SJSA1 (cell line): ENCODE data around the gene GRB2. TPM values are rescaled to one million over a fixed set of nuclear protein-coding genes. Genes with fewer than 3 reads are reported as not detected.
A peak's percentile ranks its signal among the peaks of the same experiment; 100 is the strongest.

Experiments used
- DNase-seq, 2 experiments: peaks; one replicate each; pipeline ENCODE4 v3.0.0-alpha.2; 2015 to 2020; ENCODE audit warnings: low spot score in 2 of 2, low read depth in 1 of 2
- H3K27ac ChIP-seq: fragments of 250-450 bp; sonication (Bioruptor Pico); 2 replicates; pipeline ENCODE4 v1.5.1; 2020; ENCODE audit warnings: mild to moderate bottlenecking, moderate library complexity
- H3K27me3 ChIP-seq: fragments of 250-450 bp; sonication (Bioruptor Pico); replicated peaks from 2 replicates; pipeline ENCODE4 v1.5.1; 2020; ENCODE audit warnings: mild to moderate bottlenecking, moderate library complexity
- H3K36me3 ChIP-seq: fragments of 250-450 bp; sonication (Bioruptor Pico); 2 replicates; pipeline ENCODE4 v1.5.1; 2020; ENCODE audit warnings: mild to moderate bottlenecking
- H3K4me1 ChIP-seq: fragments of 250-450 bp; sonication (Bioruptor Pico); replicated peaks from 2 replicates; pipeline ENCODE4 v1.6.1; 2021; ENCODE audit warnings: mild to moderate bottlenecking
- H3K4me3 ChIP-seq: fragments of 250-450 bp; sonication (Bioruptor Pico); 2 replicates; pipeline ENCODE4 v1.5.1; 2020; ENCODE audit warnings: mild to moderate bottlenecking
- H3K9me3 ChIP-seq: fragments of 250-450 bp; sonication (Bioruptor Pico); replicated peaks from 2 replicates; pipeline ENCODE4 v1.5.1; 2020; ENCODE audit warnings: mild to moderate bottlenecking
- total RNA-seq: library from RNA; depleted of rRNA; stranded (reverse); fragments of >200 nt; shearing (Covaris generic); gene quantifications from 2 replicates; pipeline ENCODE4 v1.2.3, GENCODE V29; 2014

The GRB2 gene
- total RNA-seq, 1 experiment from 2014 or later = 200 TPM

DNA sequence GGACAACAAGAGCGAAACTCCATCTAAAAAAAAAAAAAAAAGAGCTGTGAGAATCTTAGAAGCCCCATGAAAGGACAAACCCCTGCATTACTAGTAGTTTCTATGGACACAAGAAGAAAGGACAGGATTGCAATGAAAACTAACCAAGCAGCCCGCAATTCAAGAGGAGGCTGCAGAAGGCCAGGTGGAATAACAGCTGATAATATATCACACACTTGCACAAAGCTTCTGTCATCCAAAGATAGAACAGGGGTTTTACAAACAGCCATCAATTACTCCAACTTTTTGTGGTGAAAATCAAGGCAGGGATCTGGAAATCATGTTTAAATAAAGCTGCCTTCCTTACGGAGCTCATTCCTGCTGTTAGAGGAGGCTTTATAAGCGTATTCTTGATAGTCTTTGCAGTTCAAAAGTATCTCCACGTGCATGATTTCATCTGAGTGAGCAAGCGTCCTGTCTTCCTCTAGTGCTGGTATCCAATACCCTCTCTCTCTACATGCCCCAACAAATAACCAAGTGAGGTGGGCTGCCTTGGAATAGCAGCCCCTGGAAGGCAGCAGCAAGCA, 27.8 kb upstream of the GRB2 start:
- H3K27me3 ChIP-seq = no peaks in the 10 kb centered on the region
- peaks cover 61% of the 10 kb centered on the region for H3K4me1 ChIP-seq
- H3K4me3 ChIP-seq = no peak overlapping the region
- H3K9me3 ChIP-seq = no peaks in the 10 kb centered on the region
- H3K36me3 ChIP-seq = no peaks in the 10 kb centered on the region
- no peak overlapping the region for H3K27ac ChIP-seq
- no peak for DNase-seq

DNA sequence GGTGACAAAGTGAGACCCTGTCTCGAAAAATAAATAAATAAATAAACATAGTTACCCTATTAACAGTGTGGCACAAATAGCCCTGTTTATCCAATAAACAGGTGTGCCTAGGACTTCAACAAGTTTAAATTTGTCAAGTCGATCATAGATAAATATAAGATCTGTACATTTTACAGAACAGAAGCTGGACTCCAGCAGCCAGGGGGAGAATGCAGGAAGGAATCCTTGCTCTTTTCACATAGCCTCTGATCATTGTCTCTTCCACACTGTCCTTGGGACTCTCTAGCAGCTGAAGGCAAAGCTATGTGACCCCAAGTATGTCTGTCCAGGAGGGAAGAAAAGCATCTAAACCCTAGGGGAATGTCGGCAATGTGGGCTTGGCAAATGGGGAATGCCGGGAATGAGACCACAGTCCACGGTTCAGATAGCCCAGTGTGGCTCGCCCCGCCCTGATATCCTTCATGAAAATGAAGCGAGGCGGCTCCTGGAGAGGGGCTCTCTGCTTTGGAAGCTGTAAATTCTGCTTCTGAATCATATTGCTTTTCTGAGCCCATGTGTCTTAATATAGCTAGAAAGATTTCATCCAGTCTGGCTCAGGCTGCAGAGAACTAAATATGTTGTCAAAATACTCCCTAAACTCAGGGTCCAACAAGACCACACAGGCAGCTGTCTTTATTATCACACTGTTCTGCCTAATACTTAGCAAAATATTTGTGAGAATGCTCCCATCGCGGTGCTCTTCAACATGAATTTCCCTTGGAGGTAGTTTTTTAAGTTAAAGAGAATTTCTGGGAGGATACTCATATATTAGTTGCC, 24.9 kb upstream of the GRB2 start:
- Histone ChIP-seq H3K9me3 (no peaks in the 10 kb centered on the region), H3K27ac (peak overlapping the region; percentile 84), H3K4me3 (no peak overlapping the region), H3K27me3 (no peaks in the 10 kb centered on the region), H3K36me3 (no peaks in the 10 kb centered on the region), H3K4me1 (peaks cover 71% of the 10 kb centered on the region)
- peak; percentile 97 to 98 for DNase-seq

DNA sequence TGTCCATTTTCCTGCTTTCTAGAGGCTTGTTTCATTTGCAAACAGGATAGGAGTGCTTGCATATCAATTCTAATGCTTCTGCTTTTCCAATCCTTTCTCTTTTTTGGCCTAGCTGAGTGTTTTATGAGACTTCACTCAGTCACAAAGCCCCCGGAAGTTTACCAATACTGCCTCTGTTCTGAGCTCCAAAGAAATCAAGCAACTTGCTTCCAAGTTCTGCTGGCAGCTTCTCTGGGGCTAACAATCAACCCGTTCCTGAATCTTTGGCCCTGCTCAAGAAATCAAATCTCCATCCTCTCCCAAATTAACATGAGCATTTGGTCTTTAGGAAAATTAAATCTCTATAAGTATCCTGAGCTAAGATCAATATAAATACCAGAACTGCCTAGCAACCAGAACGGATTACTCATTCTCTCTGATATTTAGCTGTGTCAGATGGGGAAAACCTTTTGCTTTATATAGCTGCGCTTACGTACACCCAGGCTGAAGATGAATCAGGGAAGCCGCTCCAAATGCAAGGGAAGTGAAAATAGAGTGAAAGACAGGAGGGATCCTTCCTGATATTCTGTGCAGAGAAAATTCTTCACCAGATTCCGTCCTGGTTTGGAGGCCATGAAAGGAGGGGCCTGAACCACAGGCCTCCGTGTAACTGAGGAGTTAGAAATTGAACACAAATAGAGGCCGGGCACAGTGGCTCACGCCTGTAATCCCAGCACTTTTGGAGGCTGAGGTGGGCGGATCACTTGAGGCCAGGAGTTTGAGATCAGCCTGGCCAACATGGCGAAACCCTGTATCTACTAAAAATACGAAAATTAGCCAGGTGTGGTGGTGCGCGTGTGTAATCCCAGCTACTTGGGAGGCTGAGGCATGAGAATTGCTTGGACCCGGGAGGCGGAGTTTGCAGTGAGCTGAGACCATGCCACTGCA, 23.3 kb upstream of the GRB2 start:
- Histone ChIP-seq H3K4me3 (no peak overlapping the region), H3K9me3 (no peaks in the 10 kb centered on the region), H3K27me3 (no peaks in the 10 kb centered on the region), H3K4me1 (peaks cover 56% of the 10 kb centered on the region), H3K27ac (peak overlapping the region; percentile 84), H3K36me3 (no peaks in the 10 kb centered on the region)
- DNase-seq = peak; percentile 69 to 82

DNA sequence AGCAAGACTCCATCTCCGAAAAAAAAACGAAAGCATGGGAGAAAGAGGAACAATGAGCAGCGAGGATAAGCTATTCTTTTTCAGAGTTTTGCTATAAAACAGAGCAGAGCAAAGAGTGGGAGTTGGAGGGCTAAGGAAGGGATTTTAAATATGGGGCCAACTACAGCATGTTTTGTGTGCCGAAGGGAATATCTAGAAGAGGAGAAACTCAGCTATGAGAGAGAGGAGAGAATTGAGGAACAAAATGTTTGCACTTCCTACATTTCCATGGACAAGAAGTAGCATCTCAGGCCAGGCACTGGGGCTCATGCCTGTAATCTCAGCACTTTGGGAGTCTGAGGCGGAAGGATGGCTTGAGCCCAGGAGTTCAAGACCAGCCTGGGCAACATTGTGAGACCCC, 13.1 kb upstream of the GRB2 start:
- no peaks in the 10 kb centered on the region for H3K9me3 ChIP-seq
- H3K27ac ChIP-seq = no peak overlapping the region
- no peaks in the 10 kb centered on the region for H3K36me3 ChIP-seq
- H3K4me3 ChIP-seq = no peak overlapping the region
- no peaks in the 10 kb centered on the region for H3K4me1 ChIP-seq
- H3K27me3 ChIP-seq = peaks cover 3% of the 10 kb centered on the region; the same call in 1 of the 2 replicates
- no peak for DNase-seq

DNA sequence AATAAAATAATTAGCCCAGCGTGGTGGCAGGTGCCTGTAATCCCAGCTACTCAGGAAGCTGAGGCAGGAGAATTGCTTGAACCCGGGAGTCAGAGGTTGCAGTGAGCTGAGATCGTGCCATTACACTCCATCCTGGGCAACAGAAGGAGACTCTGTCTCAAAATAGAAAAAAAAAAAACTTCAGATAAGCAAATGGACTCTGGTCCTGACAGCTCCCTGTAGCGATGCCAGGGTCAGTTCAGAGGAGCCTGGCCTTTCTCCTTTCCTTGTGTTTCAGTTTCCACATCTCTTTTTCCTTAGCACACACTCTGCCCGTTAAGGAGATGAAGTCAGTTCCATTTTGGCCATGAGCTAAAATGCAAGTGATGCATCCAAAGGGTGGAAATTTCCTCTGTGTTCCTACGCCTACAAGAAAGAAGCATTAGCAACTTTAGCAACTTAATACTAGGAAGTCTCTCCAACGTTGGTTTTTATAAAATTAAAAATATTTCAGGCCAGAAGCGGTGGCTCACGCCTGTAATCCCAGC, 11.6 kb upstream of the GRB2 start:
- Histone ChIP-seq H3K36me3 (no peaks in the 10 kb centered on the region), H3K27ac (no peak overlapping the region), H3K27me3 (peaks cover 3% of the 10 kb centered on the region; the same call in 1 of the 2 replicates), H3K4me1 (no peaks in the 10 kb centered on the region), H3K4me3 (no peak overlapping the region), H3K9me3 (no peaks in the 10 kb centered on the region)
- no peak for DNase-seq

DNA sequence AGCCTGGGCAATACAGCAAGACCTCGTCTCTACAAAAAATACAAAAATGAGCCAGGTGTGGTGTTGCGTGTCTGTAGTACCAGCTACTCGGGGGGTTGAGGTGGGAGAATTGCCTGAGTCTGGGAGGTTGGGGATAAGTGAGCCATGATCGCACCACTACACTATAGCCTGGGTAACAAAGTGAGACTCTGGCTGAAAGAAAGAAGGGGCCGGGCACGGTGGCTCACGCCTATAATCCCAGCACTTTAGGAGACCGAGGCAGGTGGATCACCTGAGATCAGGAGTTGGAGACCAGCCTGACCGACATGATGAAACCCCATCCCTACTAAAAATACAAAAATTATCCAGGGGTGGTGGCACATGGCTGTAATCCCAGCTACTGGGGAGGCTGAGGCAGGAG, 10.5 kb upstream of the GRB2 start:
- Histone ChIP-seq H3K4me1 (no peaks in the 10 kb centered on the region), H3K36me3 (no peaks in the 10 kb centered on the region), H3K27ac (no peak overlapping the region), H3K9me3 (no peaks in the 10 kb centered on the region), H3K4me3 (no peak overlapping the region), H3K27me3 (peaks cover 3% of the 10 kb centered on the region; the same call in 1 of the 2 replicates)
- no peak for DNase-seq

DNA sequence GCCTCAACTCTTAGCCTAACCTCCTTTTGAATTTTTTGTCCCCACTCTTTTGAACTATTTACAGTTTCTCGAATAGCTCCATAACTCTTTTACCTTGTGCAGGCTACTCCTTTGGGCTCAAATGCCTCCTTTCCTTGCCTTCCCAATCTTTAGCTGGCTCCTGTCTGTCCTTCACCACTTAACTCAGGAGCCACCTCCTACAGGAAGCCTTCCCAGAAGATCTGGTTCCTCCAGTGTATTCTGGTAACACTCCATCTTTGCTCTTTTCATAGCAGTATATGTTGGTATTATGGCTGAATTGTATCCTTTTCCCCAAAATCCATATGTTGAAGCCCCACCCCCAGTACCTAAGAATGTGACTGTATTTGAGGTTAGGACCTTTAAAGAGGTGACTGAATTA, 9.0 kb upstream of the GRB2 start:
- H3K4me1 ChIP-seq = no peaks in the 10 kb centered on the region
- no peak overlapping the region for H3K27ac ChIP-seq
- DNase-seq = no peak
- no peaks in the 10 kb centered on the region for H3K36me3 ChIP-seq
- peaks cover 3% of the 10 kb centered on the region; the same call in 1 of the 2 replicates for H3K27me3 ChIP-seq
- no peaks in the 10 kb centered on the region for H3K9me3 ChIP-seq
- no peak overlapping the region for H3K4me3 ChIP-seq

DNA sequence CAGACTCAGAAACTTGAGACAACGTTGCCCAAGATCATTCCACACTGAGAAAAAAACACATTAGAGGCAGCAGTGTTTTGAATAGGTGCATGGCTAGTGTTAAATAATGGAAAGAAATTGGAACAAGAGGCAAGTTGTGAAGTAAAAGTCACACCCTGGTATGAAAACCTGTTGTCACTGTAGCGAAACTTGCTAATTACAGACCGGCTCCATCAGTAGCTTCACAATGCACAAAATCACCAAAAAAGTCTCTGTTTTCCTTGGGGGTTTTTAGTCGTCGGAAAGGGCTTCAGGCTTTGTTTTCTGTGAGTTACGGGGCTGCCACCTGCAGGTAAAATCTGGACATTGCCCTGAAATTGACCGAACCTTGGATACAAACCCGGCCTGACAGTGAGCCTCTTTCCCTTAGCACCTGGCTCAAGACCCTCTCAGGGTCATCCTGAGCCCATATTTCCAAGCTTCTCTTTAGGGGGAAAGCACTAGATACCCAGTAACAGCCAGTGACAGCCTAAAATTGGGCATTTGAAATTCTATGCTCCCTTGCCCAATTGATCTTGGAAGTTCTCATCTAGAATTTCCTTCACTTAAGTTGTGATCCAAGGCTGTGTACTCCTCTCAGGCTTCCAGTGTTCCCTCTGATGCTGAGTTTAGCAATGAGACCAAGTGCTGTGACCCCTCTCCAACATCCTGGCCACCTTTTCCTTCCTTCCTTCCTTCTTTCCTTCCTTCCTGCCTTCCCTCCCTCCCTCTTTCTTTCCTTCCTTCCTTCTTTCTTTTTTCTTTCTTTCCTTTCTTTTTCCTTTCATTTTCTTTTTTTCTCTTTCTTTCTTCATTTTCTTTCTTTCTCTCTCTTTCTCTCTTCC, 7.2 kb upstream of the GRB2 start:
- H3K36me3 ChIP-seq = no peaks in the 10 kb centered on the region
- peak; percentile 67 for DNase-seq
- H3K4me1 ChIP-seq = no peaks in the 10 kb centered on the region
- H3K27ac ChIP-seq = no peak overlapping the region
- H3K4me3 ChIP-seq = no peak overlapping the region
- peaks cover 5% of the 10 kb centered on the region for H3K27me3 ChIP-seq
- H3K9me3 ChIP-seq = no peaks in the 10 kb centered on the region

DNA sequence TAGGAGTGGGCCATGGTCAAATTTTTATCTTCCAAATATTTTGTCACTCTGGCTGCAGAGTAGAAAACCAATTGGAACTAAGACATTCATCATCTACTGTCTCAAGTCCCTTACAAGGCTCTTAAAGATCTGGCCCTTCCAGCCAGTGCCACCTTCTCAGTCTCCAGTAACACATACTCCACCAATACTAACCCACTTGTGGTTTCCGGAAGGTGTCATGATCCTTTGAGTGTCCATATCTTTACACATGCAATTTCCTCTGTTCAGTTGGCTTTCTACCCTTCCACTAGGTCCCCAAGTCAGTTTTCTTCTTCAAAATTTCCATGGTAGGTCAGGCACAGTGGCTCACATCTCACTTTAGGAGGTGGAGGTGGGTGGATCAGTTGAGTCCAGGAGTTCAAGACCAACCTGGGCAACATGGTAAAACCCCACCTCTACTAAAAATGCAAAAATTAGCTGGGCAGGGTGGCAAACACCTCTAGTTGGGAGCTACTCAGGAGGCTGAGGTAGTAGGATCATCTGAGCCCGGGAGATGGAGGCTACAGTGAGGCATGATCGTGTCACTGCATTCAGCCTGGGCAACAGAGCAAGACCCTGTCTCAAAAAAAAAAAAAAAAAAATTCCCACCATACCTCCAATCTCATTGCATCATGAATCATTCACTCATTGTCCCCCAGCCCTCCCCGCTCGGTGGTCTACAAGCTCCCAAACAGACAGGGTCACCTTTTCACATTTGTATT, 6.0 kb upstream of the GRB2 start:
- Histone ChIP-seq H3K27me3 (peaks cover 3% of the 10 kb centered on the region), H3K4me1 (peaks cover 3% of the 10 kb centered on the region), H3K9me3 (no peaks in the 10 kb centered on the region), H3K4me3 (no peak overlapping the region), H3K27ac (no peak overlapping the region), H3K36me3 (no peaks in the 10 kb centered on the region)
- no peak for DNase-seq

DNA sequence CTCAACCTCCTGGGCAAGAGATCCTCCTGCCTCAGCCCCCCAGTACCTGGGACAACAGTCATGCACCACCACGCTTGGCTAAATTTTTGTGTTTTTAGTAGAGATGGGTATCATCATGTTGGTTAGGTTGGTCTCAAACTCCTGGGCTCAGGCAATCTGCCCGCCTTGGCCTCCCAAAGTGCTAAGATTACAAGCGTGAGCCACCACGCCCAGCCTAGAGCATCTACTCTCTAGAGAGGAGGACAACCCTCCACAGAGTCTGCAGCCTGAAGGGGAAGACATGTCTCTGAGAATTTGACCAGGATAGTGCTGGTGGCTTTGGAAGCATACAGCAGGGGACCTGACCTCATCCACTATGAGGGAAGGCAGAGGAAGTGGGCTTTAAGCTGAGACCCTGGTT, 4.7 kb upstream of the GRB2 start:
- peaks cover 3% of the 10 kb centered on the region for H3K36me3 ChIP-seq
- no peak for DNase-seq
- no peaks in the 10 kb centered on the region for H3K9me3 ChIP-seq
- H3K4me3 ChIP-seq = no peak overlapping the region
- H3K27me3 ChIP-seq = peaks cover 3% of the 10 kb centered on the region
- H3K27ac ChIP-seq = no peak overlapping the region
- peaks cover 11% of the 10 kb centered on the region for H3K4me1 ChIP-seq

DNA sequence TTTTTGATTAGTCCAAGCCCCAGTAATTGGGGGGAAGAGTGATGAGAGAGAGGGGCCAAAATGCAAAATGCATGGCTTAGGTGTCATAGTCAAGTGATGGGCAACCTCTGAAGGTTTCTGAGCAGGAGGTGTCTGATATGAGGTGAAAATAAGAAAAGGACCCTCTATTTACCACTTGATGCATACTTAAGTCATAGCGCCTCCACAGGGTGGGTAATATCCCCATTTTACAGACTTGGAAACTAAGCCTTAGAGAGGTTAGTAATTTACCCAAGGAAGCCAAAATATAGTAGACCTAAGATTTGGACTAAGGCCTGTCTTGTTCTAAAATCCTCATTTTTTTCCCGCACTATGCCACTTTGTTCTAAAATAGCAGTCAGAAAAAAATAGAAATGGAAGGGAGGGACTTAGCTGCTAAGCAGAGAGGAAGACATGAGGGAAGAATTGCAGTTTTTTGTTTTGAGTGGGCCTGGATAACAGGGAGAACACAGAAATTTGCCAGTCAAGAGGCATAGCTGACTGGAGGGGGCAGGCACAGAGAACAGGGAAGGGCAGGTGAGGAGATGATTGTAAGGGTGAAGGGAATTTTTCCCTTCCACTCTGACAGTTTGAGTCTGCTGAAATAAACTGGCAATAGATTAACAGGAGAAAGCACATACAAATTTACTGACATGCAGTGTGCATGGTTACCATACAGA, 2.3 kb upstream of the GRB2 start:
- H3K27me3 ChIP-seq = peaks cover 3% of the 10 kb centered on the region; the same call in 1 of the 2 replicates
- H3K27ac ChIP-seq = no peak overlapping the region
- H3K4me1 ChIP-seq = peaks cover 18% of the 10 kb centered on the region
- peaks cover 5% of the 10 kb centered on the region for H3K36me3 ChIP-seq
- no peak overlapping the region for H3K4me3 ChIP-seq
- DNase-seq = no peak
- no peaks in the 10 kb centered on the region for H3K9me3 ChIP-seq

DNA sequence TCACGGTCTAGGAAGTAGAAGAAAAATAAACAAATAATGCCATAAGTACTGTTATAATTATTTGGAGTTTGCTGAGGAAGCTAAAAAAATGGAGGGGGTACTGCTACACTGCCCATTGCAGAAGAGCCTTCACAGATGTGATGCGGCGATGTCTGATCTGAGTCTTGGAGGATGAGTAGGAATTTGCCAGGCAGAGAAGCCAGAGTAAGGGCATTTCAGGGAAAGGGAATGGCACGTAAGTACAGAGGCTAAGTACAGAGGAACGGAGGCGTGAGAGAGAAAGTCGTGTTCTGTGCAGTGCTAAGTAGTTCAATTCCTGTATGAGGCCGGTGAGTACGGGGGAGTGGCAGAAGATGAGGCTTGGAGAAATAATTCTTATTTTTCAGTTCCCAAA, 741 bp upstream of the GRB2 start:
- Histone ChIP-seq H3K9me3 (no peaks in the 10 kb centered on the region), H3K27ac (no peak overlapping the region), H3K4me1 (peaks cover 18% of the 10 kb centered on the region), H3K4me3 (peak overlapping the region; percentile 98), H3K27me3 (peaks cover 3% of the 10 kb centered on the region; the same call in 1 of the 2 replicates), H3K36me3 (peaks cover 5% of the 10 kb centered on the region)
- peak in 1 of 2 experiments; percentile 28 for DNase-seq
